Colonic mucosa (tissue), 4 donors: ENCODE measurements around the gene POLR3H. TPM values are rescaled to one million over a fixed set of nuclear protein-coding genes. Genes with fewer than 3 reads are reported as not detected.
"Not testable (repeated sequence)": the region's sequence is repeated elsewhere in the genome, so short reads cannot be mapped to it uniquely, and the experiment has no call there.

Experiments
- DNase-seq: peaks from one replicate; pipeline ENCODE4 v3.0.0-alpha.2; 2020
- H3K27ac ChIP-seq: fragments of 200-600 bp; one replicate; pipeline ENCODE4 v1.8.0; 2021
- H3K27me3 ChIP-seq: fragments of 200-600 bp; one replicate; pipeline ENCODE4 v1.8.0; 2021
- H3K36me3 ChIP-seq: fragments of 200-600 bp; one replicate; pipeline ENCODE4 v1.8.0; 2021
- H3K4me1 ChIP-seq: fragments of 200-600 bp; one replicate; pipeline ENCODE4 v1.8.0; 2021; ENCODE audit warnings: mild to moderate bottlenecking
- H3K4me3 ChIP-seq: fragments of 200-600 bp; one replicate; pipeline ENCODE4 v1.8.0; 2021
- H3K9ac ChIP-seq, 2 donors: one replicate each; pipeline ENCODE4 v1.7.0; 2013; ENCODE audit warnings: control low read depth in 2 of 2, low read depth in 2 of 2, low read length in 2 of 2
- H3K9me3 ChIP-seq: fragments of 200-600 bp; one replicate; pipeline ENCODE4 v1.8.0; 2021
- intact Hi-C: fragments of 100-400 bp; cut with DNase I; formaldehyde crosslinking; loops from one replicate; pipeline ENCODE4 v1.14.1; 2022
- total RNA-seq, 2 donors: library from RNA; stranded (reverse); fragmentation: NEBNext Ultra II Directional in 1 of 2; extraction: Animal tissue kit (Norgen Biotek cat#: 25700) in 1 of 2; gene quantifications; one replicate each; pipeline ENCODE4 v1.2.1, GENCODE V29; 2021
- TF ChIP-seq, protein P1 (sequence below): fragments of 200-600 bp; IDR thresholded peaks from one replicate; pipeline ENCODE4 v1.8.0; 2022; ENCODE audit warnings: antibody characterized with exemption, mild to moderate bottlenecking
- donor health status: healthy.
- donor health status: DM: no; HTN: no; CAD: no.
- donor health status: DM: no; HTN: no; CAD: no.

Gene POLR3H
- total RNA-seq, 2 donors from 2014 or later, result 9.2 to 20.0 TPM

DNA sequence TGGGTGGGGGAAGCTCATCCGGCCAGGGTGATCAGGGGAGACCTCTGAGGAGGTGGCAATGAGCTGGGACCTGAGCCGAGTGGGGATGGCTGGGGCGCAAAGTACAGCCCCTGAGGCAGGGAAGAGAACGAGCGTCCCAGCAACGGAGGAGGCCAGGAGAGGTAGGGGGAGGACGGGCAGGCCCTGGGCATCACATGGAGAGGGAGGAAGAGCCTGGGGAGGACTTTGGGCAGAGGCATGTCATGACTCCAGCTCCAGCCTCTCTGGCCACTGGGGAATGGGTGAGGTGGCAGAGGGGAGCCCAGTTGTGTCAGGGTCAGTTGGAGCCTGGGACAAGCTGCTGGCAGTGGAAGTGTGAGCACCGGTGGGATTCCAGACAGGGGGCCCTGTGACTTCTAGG lies 33.8 kb upstream of the POLR3H start:
- no peak overlapping the region for H3K4me3 ChIP-seq
- DNase-seq, result no peak

DNA sequence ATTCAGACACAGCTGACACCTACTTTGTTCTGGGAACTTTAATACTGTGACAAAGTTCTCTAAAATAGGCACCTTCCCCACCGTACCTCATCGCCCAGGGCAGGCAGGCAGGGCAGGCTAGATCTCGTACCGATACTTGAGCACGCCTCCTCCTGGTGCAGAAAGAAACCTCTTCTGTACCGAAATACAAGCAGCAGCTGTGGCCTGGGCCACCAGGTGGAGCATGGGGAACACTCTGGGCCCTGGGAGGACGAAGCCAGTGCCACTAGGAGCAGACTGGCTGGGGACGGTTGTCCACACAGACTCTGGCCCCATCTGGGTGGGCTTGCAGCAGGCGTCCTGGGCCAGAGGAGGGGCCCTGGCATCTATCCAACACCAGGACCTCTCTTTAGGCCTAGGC lies 32.6 kb upstream of the POLR3H start:
- H3K9me3 ChIP-seq, result no peaks in the 10 kb centered on the region
- H3K36me3 ChIP-seq, result no peaks in the 10 kb centered on the region
- H3K27ac ChIP-seq, result no peak overlapping the region
- DNase-seq, result peak; percentile 40
- TF ChIP-seq, protein P1, sequence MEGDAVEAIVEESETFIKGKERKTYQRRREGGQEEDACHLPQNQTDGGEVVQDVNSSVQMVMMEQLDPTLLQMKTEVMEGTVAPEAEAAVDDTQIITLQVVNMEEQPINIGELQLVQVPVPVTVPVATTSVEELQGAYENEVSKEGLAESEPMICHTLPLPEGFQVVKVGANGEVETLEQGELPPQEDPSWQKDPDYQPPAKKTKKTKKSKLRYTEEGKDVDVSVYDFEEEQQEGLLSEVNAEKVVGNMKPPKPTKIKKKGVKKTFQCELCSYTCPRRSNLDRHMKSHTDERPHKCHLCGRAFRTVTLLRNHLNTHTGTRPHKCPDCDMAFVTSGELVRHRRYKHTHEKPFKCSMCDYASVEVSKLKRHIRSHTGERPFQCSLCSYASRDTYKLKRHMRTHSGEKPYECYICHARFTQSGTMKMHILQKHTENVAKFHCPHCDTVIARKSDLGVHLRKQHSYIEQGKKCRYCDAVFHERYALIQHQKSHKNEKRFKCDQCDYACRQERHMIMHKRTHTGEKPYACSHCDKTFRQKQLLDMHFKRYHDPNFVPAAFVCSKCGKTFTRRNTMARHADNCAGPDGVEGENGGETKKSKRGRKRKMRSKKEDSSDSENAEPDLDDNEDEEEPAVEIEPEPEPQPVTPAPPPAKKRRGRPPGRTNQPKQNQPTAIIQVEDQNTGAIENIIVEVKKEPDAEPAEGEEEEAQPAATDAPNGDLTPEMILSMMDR, result peak; percentile 28
- intact Hi-C loops, result no loop called here
- H3K4me3 ChIP-seq, result no peak overlapping the region
- H3K4me1 ChIP-seq, result no peaks in the 10 kb centered on the region
- H3K27me3 ChIP-seq, result no peaks in the 10 kb centered on the region
- no peak overlapping the region for H3K9ac ChIP-seq

More for the DNA sequence above, 33.8 kb upstream of the POLR3H start:
- Histone ChIP-seq H3K27ac (no peak overlapping the region), H3K9me3 (no peaks in the 10 kb centered on the region), H3K27me3 (no peaks in the 10 kb centered on the region), H3K4me1 (no peaks in the 10 kb centered on the region), H3K9ac (no peak overlapping the region), H3K36me3 (no peaks in the 10 kb centered on the region)
- TF ChIP-seq, protein P1, result no peak
- intact Hi-C loops, result no loop called here

DNA sequence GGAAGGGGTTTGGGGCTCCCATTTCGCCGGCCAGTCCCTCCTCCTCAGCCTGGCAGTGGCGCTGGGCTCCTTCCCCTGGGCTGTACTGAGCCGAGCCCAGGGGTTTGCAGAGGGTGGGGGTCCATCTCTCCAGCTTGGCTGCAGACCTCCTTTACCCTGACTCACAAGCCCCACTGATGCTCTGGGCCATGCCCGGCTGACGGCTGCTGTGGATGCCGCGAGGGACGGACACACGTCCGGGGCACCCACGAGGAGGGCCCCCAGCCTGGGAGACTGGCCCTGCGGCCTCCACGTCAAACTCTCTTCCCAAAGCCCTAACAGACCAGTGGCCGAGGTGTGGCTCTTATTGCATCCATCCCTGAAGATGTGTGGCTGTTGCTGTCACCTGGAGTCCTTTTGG lies 31.3 kb upstream of the POLR3H start:
- Histone ChIP-seq H3K4me3 (no peak overlapping the region), H3K4me1 (no peaks in the 10 kb centered on the region), H3K27ac (no peak overlapping the region), H3K9ac (no peak overlapping the region), H3K9me3 (no peaks in the 10 kb centered on the region), H3K36me3 (no peaks in the 10 kb centered on the region), H3K27me3 (no peaks in the 10 kb centered on the region)
- TF ChIP-seq, protein P1, result no peak
- DNase-seq, result no peak
- intact Hi-C loops, result no loop called here

DNA sequence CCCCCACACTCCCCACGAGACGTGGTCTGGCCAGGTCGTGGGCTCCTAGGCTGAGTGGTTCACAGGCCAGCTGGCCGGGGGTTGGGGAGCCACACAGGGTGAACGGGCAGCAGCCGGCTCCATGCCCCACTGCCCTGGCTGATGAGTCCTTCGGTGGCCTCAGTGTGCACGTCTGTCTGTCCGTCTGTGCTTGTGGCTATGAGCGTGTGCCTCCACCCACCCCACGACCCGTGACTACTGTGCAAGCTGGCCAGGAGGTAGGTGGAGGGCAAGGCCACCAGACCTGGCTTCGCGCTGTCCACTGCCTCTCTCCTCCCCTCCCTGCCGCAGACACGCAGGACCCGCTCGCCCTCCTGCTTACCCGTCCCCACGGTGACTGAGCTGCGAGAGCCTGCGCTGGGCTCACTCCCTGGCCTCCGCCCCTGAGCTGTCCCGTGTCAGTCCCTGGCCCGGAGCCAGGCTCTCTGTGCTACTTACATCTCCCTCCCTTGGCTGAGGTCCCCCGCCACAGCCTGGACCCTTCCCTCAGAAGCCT lies 30.6 kb upstream of the POLR3H start:
- Histone ChIP-seq H3K27me3 (no peaks in the 10 kb centered on the region), H3K27ac (no peak overlapping the region), H3K4me3 (no peak overlapping the region), H3K4me1 (no peaks in the 10 kb centered on the region), H3K9me3 (no peaks in the 10 kb centered on the region), H3K36me3 (no peaks in the 10 kb centered on the region), H3K9ac (peak overlapping the region in 1 of 2 donors; percentile 12)
- TF ChIP-seq, protein P1, result no peak
- intact Hi-C loops, result no loop called here
- DNase-seq, result peak; percentile 36

DNA sequence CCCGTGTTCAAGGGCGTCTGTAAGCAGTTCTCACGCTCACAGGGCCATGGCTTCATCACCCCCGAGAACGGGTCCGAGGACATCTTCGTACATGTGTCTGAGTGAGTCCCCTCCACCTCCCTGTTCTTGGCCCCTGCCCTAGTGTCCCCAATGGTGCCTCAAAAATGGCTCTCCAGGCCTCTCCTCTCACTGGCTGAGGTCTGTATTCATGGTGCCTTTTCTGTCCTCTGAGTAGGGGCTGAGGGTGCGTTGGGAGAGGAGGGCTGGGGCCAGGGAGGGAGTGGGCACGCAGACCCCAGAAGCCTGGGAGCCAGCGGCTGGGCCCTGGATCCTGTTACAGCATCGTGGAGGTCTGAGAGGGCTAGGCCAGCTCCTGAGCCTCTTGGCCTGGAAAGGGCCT lies 29.4 kb upstream of the POLR3H start:
- no peak for DNase-seq
- TF ChIP-seq, protein P1, result no peak
- no peaks in the 10 kb centered on the region for H3K9me3 ChIP-seq
- no peak overlapping the region for H3K9ac ChIP-seq
- no peaks in the 10 kb centered on the region for H3K4me1 ChIP-seq
- no peaks in the 10 kb centered on the region for H3K36me3 ChIP-seq
- intact Hi-C loops, result no loop called here
- no peak overlapping the region for H3K27ac ChIP-seq
- H3K4me3 ChIP-seq, result no peak overlapping the region
- no peaks in the 10 kb centered on the region for H3K27me3 ChIP-seq

DNA sequence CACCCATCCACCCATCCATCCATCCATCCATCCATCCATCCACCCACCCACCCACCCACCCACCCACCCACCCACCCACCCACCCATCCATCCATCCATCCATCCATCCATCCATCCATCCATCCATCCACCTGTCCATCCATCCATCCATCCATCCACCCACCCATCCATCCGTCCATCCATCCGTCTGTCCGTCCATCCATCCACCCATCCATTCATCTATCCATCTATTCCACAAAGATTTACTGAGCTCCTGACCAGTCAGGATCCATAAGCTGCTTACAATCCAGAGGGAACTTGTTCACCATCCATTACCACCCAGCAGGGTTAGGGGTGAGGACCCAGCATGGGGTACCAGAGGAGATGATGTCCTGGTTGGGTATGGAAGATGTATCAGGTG lies 28.0 kb upstream of the POLR3H start:
- H3K4me1 ChIP-seq, H3K9me3 ChIP-seq, H3K4me3 ChIP-seq, H3K9ac ChIP-seq, DNase-seq, H3K36me3 ChIP-seq, H3K27me3 ChIP-seq, intact Hi-C loops, H3K27ac ChIP-seq: not testable (repeated sequence)
